HCT116 (cell line): Measurements from ENCODE around the gene CYB5R3.

Source experiments
- EZH2 ChIP-seq: fragments of 200-600 bp; sonication (generic); IDR thresholded peaks from 2 replicates; pipeline ENCODE4 v1.6.1; 2017; ENCODE audit warnings: antibody characterized with exemption, mixed run types
- POLR2A ChIP-seq: IDR thresholded peaks from 2 replicates; pipeline ENCODE4 v1.7.0; 2011; ENCODE audit warnings: borderline replicate concordance; ENCODE audit not compliant: insufficient read depth, insufficient read length; ENCODE audit errors: extremely low read depth
- RAD21 ChIP-seq: IDR thresholded peaks from 2 replicates; pipeline ENCODE4 v1.6.1; 2012; ENCODE audit warnings: low read depth, mild to moderate bottlenecking
- TF ChIP-seq, protein P1 (sequence below), 3 experiments: fragments of 200-600 bp in 1 of 3; sonication (generic) in 1 of 3; IDR thresholded peaks in 2 of 3; conservative IDR thresholded peaks in 1 of 3; 2 replicates each; pipeline ENCODE4 v1.5.1; 2012 to 2017; ENCODE audit warnings: low read depth in 2 of 3, low read length in 2 of 3, antibody characterized with exemption in 1 of 3, borderline replicate concordance in 1 of 3, control low read depth in 1 of 3, mild to moderate bottlenecking in 1 of 3, mixed read lengths in 1 of 3, mixed run types in 1 of 3, moderate library complexity in 1 of 3; ENCODE audit not compliant: insufficient read depth in 1 of 3

DNA sequence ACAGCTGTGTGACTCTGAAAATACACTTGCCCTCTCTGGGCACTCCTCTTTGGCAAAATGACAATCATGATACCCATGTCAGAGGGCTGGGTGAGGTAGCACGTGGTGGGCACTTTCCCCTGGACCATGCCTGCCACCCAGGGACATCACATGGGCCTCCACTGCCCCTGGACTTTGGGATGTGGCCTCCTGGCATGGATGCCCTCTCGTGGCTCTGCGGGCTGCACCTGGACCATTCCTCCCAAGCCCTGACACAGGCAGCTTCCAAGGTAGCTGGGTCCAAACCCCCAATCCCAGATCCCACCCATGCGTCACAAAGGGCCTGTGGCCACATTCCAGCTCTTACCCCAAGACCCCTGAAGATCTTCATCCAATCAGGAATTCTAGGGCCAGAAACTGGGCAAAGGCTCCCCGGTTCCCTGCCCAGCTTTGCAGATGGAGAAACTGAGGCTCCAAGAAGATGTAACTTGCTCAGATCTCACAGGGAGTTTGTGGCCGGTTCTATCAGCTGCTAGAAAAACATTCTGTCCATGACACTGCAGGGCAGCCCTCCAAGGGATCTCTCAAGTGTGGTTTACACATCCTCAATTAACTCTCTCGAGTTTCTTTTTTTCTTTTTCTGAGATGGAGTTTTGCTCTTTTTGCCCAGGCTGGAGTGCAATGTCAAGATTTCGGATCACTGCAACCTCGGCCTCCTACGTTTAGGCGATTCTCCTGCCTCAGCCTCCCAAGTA is 35.4 kb upstream of the CYB5R3 start:
- TF ChIP-seq POLR2A: no peak
- TF ChIP-seq, protein P1, sequence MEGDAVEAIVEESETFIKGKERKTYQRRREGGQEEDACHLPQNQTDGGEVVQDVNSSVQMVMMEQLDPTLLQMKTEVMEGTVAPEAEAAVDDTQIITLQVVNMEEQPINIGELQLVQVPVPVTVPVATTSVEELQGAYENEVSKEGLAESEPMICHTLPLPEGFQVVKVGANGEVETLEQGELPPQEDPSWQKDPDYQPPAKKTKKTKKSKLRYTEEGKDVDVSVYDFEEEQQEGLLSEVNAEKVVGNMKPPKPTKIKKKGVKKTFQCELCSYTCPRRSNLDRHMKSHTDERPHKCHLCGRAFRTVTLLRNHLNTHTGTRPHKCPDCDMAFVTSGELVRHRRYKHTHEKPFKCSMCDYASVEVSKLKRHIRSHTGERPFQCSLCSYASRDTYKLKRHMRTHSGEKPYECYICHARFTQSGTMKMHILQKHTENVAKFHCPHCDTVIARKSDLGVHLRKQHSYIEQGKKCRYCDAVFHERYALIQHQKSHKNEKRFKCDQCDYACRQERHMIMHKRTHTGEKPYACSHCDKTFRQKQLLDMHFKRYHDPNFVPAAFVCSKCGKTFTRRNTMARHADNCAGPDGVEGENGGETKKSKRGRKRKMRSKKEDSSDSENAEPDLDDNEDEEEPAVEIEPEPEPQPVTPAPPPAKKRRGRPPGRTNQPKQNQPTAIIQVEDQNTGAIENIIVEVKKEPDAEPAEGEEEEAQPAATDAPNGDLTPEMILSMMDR (IDR thresholded peaks at IDR 0.05 in 2 of 3, conservative IDR thresholded peaks at IDR 0.05 in 1 of 3; ENCODE audit: borderline replicate concordance in 1 of 3, insufficient read depth in 1 of 3, low read depth in 2 of 3, low read length in 2 of 3): no peak
- no peak for TF ChIP-seq EZH2
- no peak for TF ChIP-seq RAD21
